ENCODE measurements around the gene RAPGEF1.

Gene RAPGEF1

GRCh38 chr9:131673531-131673930 is 66.3 kb downstream of the RAPGEF1 start:
- no peak for TF ChIP-seq CTCF (IDR thresholded peaks at IDR 0.05; ENCODE audit: control extremely low read depth, extremely low read depth, low read depth, missing control alignments)
- POLR2A ChIA-PET, result no interaction called here

GRCh38 chr9:131673068-131673467 is 66.8 kb downstream of the RAPGEF1 start:
- POLR2A ChIA-PET, result no interaction called here

More at GRCh38 chr9:131673531-131673930, 66.3 kb downstream of the RAPGEF1 start:
- CTCF ChIA-PET, result interaction anchor here (1.4 to 3.0 kb wide), 4 partner anchors 9 to 61 kb away, joined by 4 to 16 read pairs (median 6); no protein-coding TSS in a partner anchor
- no peak for DNase-seq (ENCODE audit: extremely low spot score)

GRCh38 chr9:131672451-131672850 is 67.4 kb downstream of the RAPGEF1 start:
- no peak for TF ChIP-seq CTCF (IDR thresholded peaks at IDR 0.05; ENCODE audit: control extremely low read depth, extremely low read depth, low read depth, missing control alignments)
- POLR2A ChIA-PET, result no interaction called here
- CTCF ChIA-PET, result interaction anchor here (0.6 to 1.4 kb wide), 2 partner anchors 24 to 67 kb away, joined by 3 to 5 read pairs; no protein-coding TSS in a partner anchor
- DNase-seq (ENCODE audit: extremely low spot score), result no peak

More at GRCh38 chr9:131673068-131673467, 66.8 kb downstream of the RAPGEF1 start:
- CTCF ChIA-PET, result interaction anchor here (1.4 to 3.0 kb wide), 4 partner anchors 9 to 61 kb away, joined by 4 to 16 read pairs (median 6); no protein-coding TSS in a partner anchor
- no peak for TF ChIP-seq CTCF (IDR thresholded peaks at IDR 0.05; ENCODE audit: control extremely low read depth, extremely low read depth, low read depth, missing control alignments)
- DNase-seq (ENCODE audit: extremely low spot score), result no peak

GRCh38 chr9:131671133-131671520 is 68.7 kb downstream of the RAPGEF1 start:
- DNase-seq (ENCODE audit: extremely low spot score), result no peak
- POLR2A ChIA-PET, result no interaction called here
- TF ChIP-seq CTCF (IDR thresholded peaks at IDR 0.05; ENCODE audit: control extremely low read depth, extremely low read depth, low read depth, missing control alignments), result no peak
- CTCF ChIA-PET, result interaction anchor here (1.4 kb wide), 1 partner anchor 25 kb away, joined by 5 read pairs; no protein-coding TSS in a partner anchor

DNA sequence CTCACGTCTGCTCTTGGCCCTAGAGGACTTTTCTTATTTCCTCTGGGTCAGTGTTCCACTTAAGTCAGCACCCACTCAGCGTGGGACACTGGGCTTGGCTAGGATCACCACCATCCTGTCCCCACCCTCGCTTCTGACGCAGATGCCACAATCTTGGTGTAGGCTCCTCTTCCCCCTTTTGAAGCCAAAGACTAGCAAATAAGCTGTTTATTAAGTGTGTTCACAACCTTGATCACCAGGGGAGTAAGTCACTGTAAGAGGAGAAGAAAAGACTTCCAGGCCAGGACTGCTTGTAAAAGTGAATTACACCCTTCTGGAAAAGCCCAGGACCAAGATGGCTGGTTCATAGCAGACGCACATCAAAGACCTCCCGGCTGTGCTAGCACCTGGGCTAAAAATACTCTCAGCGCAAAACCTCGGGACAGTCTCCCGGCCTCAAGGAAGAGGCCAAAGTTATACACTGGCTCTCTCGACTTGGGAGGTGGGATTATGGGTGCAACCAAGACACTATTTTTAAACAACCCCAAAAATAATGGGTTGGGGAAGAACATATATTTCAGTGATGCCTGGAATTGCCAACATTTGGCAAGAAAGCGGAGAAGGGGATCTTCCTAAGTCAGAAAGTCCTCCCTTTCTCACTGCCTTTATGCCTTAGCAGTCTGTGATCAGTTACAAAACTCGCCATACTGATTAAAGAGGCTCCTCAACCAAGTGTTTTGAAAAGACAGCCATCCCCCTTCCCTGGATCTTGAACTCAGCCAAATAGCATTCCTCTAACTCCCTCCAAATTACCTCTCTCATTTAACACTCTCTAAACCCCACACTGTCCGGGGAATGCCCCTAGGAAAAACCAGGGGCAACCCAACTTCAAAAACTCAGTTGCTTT is 69.4 kb downstream of the RAPGEF1 start:
- CTCF ChIA-PET, result interaction anchor here (0.8 to 1.4 kb wide), 3 partner anchors 26 to 70 kb away, joined by 3 to 5 read pairs (median 4); no protein-coding TSS in a partner anchor
- TF ChIP-seq CTCF (IDR thresholded peaks at IDR 0.05; ENCODE audit: control extremely low read depth, extremely low read depth, low read depth, missing control alignments), result no peak
- POLR2A ChIA-PET, result interaction anchor here (0.6 kb wide), 1 partner anchor 60 kb away, joined by 6 read pairs; no protein-coding TSS in a partner anchor
- DNase-seq (ENCODE audit: extremely low spot score), result no peak

- CTCF ChIA-PET, result interaction anchor here (0.8 to 1.9 kb wide), 6 partner anchors 8 to 74 kb away, joined by 3 to 8 read pairs (median 4); no protein-coding TSS in a partner anchor
- POLR2A ChIA-PET, result interaction anchor here (0.6 kb wide), 1 partner anchor 40 kb away, joined by 5 read pairs; no protein-coding TSS in a partner anchor
- no peak for DNase-seq (ENCODE audit: extremely low spot score)
- TF ChIP-seq CTCF (IDR thresholded peaks at IDR 0.05; ENCODE audit: control extremely low read depth, extremely low read depth, low read depth, missing control alignments), result no peak
Measured at GRCh38 chr9:131669269-131670157, 70.4 kb downstream of the RAPGEF1 start.

All from GM10248 (cell line).